ENCODE data around the gene MTTP.

DNA sequence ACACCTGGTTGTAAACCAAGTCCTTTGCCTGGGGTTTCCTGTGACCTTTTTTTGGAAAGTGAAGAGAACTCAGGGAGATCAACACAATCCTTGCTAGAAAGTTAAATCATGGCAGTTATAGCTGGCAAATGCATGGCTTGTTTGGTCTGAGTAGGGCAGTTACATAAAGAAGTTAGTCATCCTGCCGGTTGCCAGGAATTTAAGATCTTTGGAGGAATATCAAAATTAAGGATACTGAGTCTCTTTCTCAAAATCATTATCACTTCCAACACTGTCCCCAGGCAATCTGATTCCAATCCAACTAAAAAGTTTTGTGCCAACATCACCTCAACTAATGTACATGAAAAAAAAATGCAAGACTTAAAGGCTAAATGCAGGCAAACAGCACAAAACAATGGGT, 42.8 kb downstream of the MTTP start:
- TF ChIP-seq, protein P1, sequence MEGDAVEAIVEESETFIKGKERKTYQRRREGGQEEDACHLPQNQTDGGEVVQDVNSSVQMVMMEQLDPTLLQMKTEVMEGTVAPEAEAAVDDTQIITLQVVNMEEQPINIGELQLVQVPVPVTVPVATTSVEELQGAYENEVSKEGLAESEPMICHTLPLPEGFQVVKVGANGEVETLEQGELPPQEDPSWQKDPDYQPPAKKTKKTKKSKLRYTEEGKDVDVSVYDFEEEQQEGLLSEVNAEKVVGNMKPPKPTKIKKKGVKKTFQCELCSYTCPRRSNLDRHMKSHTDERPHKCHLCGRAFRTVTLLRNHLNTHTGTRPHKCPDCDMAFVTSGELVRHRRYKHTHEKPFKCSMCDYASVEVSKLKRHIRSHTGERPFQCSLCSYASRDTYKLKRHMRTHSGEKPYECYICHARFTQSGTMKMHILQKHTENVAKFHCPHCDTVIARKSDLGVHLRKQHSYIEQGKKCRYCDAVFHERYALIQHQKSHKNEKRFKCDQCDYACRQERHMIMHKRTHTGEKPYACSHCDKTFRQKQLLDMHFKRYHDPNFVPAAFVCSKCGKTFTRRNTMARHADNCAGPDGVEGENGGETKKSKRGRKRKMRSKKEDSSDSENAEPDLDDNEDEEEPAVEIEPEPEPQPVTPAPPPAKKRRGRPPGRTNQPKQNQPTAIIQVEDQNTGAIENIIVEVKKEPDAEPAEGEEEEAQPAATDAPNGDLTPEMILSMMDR (IDR thresholded peaks at IDR 0.05): no peak
- no peak for TF ChIP-seq POLR2A (IDR thresholded peaks at IDR 0.05)

Measured in thyroid gland (tissue), 4 donors.